Measurements from ENCODE around the gene GDNF.
A peak's percentile ranks its signal among the peaks of the same experiment; 100 is the strongest.

Gene GDNF

GRCh38 chr5:37850226-37850865 lies 10.5 kb upstream of the GDNF start:
- no peaks in the 10 kb centered on the region for H3K36me3 ChIP-seq (ENCODE audit: control insufficient read depth in 2 of 2, insufficient read depth in 2 of 2, low read length in 2 of 2)
- no peaks in the 10 kb centered on the region for H3K4me1 ChIP-seq (ENCODE audit: control insufficient read depth in 2 of 2, insufficient read depth in 2 of 2, low read length in 2 of 2)
- no peaks in the 10 kb centered on the region for H3K9me3 ChIP-seq (ENCODE audit: control insufficient read depth in 2 of 2, low read length in 2 of 2)
- no peaks in the 10 kb centered on the region for H3K27me3 ChIP-seq (ENCODE audit: control insufficient read depth in 2 of 2, insufficient read depth in 2 of 2, low read length in 2 of 2)
- no peak overlapping the region for H3K4me3 ChIP-seq (ENCODE audit: low read length in 2 of 2)
- no peak overlapping the region for H3K9ac ChIP-seq (ENCODE audit: low read depth in 1 of 2, low read length in 2 of 2)
- H3K27ac ChIP-seq (ENCODE audit: low read depth in 2 of 2, low read length in 2 of 2), result no peak overlapping the region

DNA sequence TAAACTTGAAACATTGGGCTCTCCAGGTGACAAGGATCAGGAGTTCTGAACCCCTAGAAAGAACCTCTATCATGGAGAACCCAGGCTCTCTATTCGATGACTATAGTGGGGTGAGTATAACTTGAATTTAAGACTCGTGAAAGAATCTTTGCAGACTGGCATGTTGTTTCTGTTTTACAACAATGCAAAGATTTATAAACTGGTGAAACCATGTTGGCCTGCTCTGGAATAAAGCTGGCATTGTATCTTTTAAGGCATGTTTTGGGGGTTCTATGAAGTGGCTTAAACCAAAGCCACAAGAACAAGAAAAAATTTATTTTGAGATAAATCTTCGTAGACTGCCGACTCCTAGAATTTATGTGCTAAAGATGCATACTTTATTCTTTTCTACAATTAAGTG lies 9.8 kb upstream of the GDNF start:
- H3K9ac ChIP-seq (ENCODE audit: low read depth in 1 of 2, low read length in 2 of 2), result no peak overlapping the region
- no peaks in the 10 kb centered on the region for H3K9me3 ChIP-seq (ENCODE audit: control insufficient read depth in 2 of 2, low read length in 2 of 2)
- H3K4me3 ChIP-seq (ENCODE audit: low read length in 2 of 2), result no peak overlapping the region
- H3K27me3 ChIP-seq (ENCODE audit: control insufficient read depth in 2 of 2, insufficient read depth in 2 of 2, low read length in 2 of 2), result no peaks in the 10 kb centered on the region
- no peaks in the 10 kb centered on the region for H3K4me1 ChIP-seq (ENCODE audit: control insufficient read depth in 2 of 2, insufficient read depth in 2 of 2, low read length in 2 of 2)
- H3K27ac ChIP-seq (ENCODE audit: low read depth in 2 of 2, low read length in 2 of 2), result no peak overlapping the region
- H3K36me3 ChIP-seq (ENCODE audit: control insufficient read depth in 2 of 2, insufficient read depth in 2 of 2, low read length in 2 of 2), result no peaks in the 10 kb centered on the region

DNA sequence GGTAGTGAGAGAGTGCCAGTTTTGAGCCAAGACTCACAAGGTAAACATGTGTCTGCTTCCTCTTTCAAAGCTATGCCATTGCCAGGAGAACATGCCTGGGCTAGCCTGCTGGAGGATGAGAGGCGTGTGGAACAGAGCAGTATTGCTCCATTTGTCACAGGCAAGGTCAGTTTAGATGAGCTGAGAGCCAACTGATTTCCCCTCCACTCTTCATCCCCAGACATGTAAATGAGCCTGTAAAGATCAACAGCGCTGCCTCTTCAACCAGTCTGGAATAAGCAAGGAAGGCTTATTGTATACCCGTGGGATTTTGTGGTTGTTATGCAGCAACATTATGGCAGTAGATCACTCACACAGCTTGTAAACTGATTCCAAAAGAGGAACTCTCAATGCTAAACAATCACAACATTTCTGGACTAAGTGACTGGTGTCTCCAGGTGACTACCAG lies 8.2 kb upstream of the GDNF start:
- Histone ChIP-seq H3K9me3 (ENCODE audit: control insufficient read depth in 2 of 2, low read length in 2 of 2) (no peaks in the 10 kb centered on the region), H3K27me3 (ENCODE audit: control insufficient read depth in 2 of 2, insufficient read depth in 2 of 2, low read length in 2 of 2) (no peaks in the 10 kb centered on the region), H3K9ac (ENCODE audit: low read depth in 1 of 2, low read length in 2 of 2) (no peak overlapping the region)

GRCh38 chr5:37846786-37847310 lies 7.0 kb upstream of the GDNF start:
- no peak overlapping the region for H3K4me3 ChIP-seq (ENCODE audit: low read length in 2 of 2)
- H3K9ac ChIP-seq (ENCODE audit: low read depth in 1 of 2, low read length in 2 of 2), result no peak overlapping the region
- H3K9me3 ChIP-seq (ENCODE audit: control insufficient read depth in 2 of 2, low read length in 2 of 2), result no peaks in the 10 kb centered on the region
- H3K4me1 ChIP-seq (ENCODE audit: control insufficient read depth in 2 of 2, insufficient read depth in 2 of 2, low read length in 2 of 2), result no peaks in the 10 kb centered on the region
- no peaks in the 10 kb centered on the region for H3K36me3 ChIP-seq (ENCODE audit: control insufficient read depth in 2 of 2, insufficient read depth in 2 of 2, low read length in 2 of 2)
- H3K27me3 ChIP-seq (ENCODE audit: control insufficient read depth in 2 of 2, insufficient read depth in 2 of 2, low read length in 2 of 2), result peaks cover 6 to 8% of the 10 kb centered on the region in 2 donors
- no peak overlapping the region for H3K27ac ChIP-seq (ENCODE audit: low read depth in 2 of 2, low read length in 2 of 2)

More for the DNA sequence above, 8.2 kb upstream of the GDNF start:
- Histone ChIP-seq H3K27ac (ENCODE audit: low read depth in 2 of 2, low read length in 2 of 2) (no peak overlapping the region), H3K36me3 (ENCODE audit: control insufficient read depth in 2 of 2, insufficient read depth in 2 of 2, low read length in 2 of 2) (no peaks in the 10 kb centered on the region), H3K4me1 (ENCODE audit: control insufficient read depth in 2 of 2, insufficient read depth in 2 of 2, low read length in 2 of 2) (no peaks in the 10 kb centered on the region), H3K4me3 (ENCODE audit: low read length in 2 of 2) (no peak overlapping the region)

DNA sequence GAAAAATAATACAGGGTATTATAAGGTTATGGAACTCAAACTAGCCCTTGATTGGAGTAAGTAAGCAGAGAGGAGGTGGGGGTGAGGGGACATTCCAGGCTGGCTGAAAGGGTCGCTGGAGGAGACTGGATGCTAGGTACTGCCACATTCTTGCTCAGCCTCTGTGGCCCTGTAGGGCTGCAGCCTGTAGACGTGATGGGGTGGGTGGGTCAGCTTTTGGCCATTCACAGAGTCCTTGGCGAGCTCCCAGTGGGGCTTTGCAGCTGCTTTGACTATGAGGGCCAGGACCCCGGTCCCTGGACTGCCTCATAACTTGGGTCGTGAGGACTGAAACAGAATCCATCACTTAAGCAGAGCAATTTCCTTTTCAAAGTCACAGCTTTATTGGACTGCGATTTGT lies 4.2 kb upstream of the GDNF start:
- no peaks in the 10 kb centered on the region for H3K4me1 ChIP-seq (ENCODE audit: control insufficient read depth in 2 of 2, insufficient read depth in 2 of 2, low read length in 2 of 2)
- no peak overlapping the region for H3K4me3 ChIP-seq (ENCODE audit: low read length in 2 of 2)
- no peak overlapping the region for H3K9ac ChIP-seq (ENCODE audit: low read depth in 1 of 2, low read length in 2 of 2)
- no peaks in the 10 kb centered on the region for H3K36me3 ChIP-seq (ENCODE audit: control insufficient read depth in 2 of 2, insufficient read depth in 2 of 2, low read length in 2 of 2)
- peaks cover 16 to 19% of the 10 kb centered on the region in 2 donors for H3K27me3 ChIP-seq (ENCODE audit: control insufficient read depth in 2 of 2, insufficient read depth in 2 of 2, low read length in 2 of 2)
- no peaks in the 10 kb centered on the region for H3K9me3 ChIP-seq (ENCODE audit: control insufficient read depth in 2 of 2, low read length in 2 of 2)
- H3K27ac ChIP-seq (ENCODE audit: low read depth in 2 of 2, low read length in 2 of 2), result no peak overlapping the region

DNA sequence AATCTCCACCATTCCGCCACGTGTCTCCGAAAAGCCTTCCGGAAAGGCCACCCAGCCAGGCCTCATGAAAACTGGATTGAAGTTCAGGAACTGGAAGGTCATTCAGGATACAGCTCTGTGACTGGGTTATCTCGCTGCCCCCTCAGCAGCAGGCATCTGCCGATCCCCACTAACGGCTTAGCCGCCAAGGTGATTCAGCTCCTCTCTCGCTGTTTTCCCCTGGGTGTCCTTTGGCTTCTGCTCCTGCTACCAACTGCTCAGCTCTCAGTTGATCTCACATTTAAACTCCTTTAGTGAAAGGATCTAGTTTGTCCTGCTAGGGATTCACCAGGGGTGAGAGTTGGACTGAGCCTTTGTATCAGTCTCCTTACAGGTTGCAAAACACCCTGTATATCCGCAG lies 2.2 kb upstream of the GDNF start:
- Histone ChIP-seq H3K36me3 (ENCODE audit: control insufficient read depth in 2 of 2, insufficient read depth in 2 of 2, low read length in 2 of 2) (no peaks in the 10 kb centered on the region), H3K4me3 (ENCODE audit: low read length in 2 of 2) (no peak overlapping the region), H3K27ac (ENCODE audit: low read depth in 2 of 2, low read length in 2 of 2) (no peak overlapping the region), H3K9me3 (ENCODE audit: control insufficient read depth in 2 of 2, low read length in 2 of 2) (no peaks in the 10 kb centered on the region), H3K4me1 (ENCODE audit: control insufficient read depth in 2 of 2, insufficient read depth in 2 of 2, low read length in 2 of 2) (peaks cover 0 to 7% of the 10 kb centered on the region in 2 donors), H3K27me3 (ENCODE audit: control insufficient read depth in 2 of 2, insufficient read depth in 2 of 2, low read length in 2 of 2) (peaks cover 26 to 30% of the 10 kb centered on the region in 2 donors), H3K9ac (ENCODE audit: low read depth in 1 of 2, low read length in 2 of 2) (no peak overlapping the region)

GRCh38 chr5:37841203-37841602 lies 1.4 kb upstream of the GDNF start:
- no peaks in the 10 kb centered on the region for H3K9me3 ChIP-seq (ENCODE audit: control insufficient read depth in 2 of 2, low read length in 2 of 2)
- H3K27ac ChIP-seq (ENCODE audit: low read depth in 2 of 2, low read length in 2 of 2), result peak overlapping the region in 1 of 2 donors; percentile 68
- H3K36me3 ChIP-seq (ENCODE audit: control insufficient read depth in 2 of 2, insufficient read depth in 2 of 2, low read length in 2 of 2), result no peaks in the 10 kb centered on the region
- H3K9ac ChIP-seq (ENCODE audit: low read depth in 1 of 2, low read length in 2 of 2), result no peak overlapping the region
- H3K4me1 ChIP-seq (ENCODE audit: control insufficient read depth in 2 of 2, insufficient read depth in 2 of 2, low read length in 2 of 2), result peaks cover 0 to 9% of the 10 kb centered on the region in 2 donors
- H3K27me3 ChIP-seq (ENCODE audit: control insufficient read depth in 2 of 2, insufficient read depth in 2 of 2, low read length in 2 of 2), result peaks cover 31% of the 10 kb centered on the region in 2 donors
- H3K4me3 ChIP-seq (ENCODE audit: low read length in 2 of 2), result no peak overlapping the region

DNA sequence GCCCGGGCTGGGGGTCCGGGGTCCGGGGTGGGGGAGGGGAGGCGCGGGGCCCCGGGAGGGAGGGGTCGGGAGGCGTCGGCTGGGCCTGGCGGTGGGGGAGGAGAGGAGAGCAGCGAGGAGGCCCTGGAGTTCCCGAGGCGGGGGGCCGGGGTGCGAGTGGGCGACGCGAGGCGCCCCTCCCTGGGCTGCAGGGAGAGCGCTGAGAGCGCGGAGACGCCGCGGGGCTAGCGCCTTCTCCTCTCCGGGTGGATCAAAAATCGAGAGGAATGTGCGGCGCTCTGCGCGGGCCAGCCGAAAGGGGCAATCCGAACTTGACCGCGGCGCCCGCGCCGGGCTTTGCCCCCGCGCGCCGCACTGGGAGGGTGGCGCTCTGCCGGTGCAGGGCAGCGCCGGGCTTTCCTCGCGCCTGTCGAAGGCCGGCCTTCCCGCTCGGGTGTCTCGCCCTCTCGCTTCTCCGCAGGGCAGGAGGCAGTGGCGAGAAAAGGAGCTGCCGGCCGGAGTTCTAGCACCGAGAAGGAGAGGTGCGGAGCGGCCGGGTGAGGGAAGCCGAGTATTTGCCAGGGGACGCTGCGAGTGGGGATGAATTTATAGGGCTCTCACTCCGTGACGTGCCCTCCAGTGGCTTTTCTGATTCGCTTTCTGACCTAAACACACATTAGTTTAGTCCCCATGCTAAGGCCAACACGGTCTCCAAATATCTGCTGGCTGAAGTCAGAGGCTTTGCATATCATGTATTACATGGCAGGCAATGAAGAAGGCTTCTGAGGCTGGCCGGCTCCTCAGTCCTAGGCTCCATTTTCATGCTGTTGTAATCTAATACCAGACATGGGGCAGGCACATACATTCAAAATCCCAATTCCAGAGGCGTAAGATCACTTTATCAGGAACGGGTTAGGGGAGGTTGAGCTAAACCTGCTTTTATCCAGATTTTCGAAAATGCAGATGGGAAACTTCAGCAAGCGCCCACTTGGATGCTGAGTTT lies 503 bp upstream of the GDNF start:
- H3K27ac ChIP-seq (ENCODE audit: low read depth in 2 of 2, low read length in 2 of 2), result peak overlapping the region; percentile 44 to 68
- H3K9ac ChIP-seq (ENCODE audit: low read depth in 1 of 2, low read length in 2 of 2), result no peak overlapping the region
- no peaks in the 10 kb centered on the region for H3K9me3 ChIP-seq (ENCODE audit: control insufficient read depth in 2 of 2, low read length in 2 of 2)
- H3K36me3 ChIP-seq (ENCODE audit: control insufficient read depth in 2 of 2, insufficient read depth in 2 of 2, low read length in 2 of 2), result no peaks in the 10 kb centered on the region
- H3K4me3 ChIP-seq (ENCODE audit: low read length in 2 of 2), result peak overlapping the region; percentile 17 to 31
- peaks cover 0 to 9% of the 10 kb centered on the region in 2 donors for H3K4me1 ChIP-seq (ENCODE audit: control insufficient read depth in 2 of 2, insufficient read depth in 2 of 2, low read length in 2 of 2)
- peaks cover 36 to 37% of the 10 kb centered on the region in 2 donors for H3K27me3 ChIP-seq (ENCODE audit: control insufficient read depth in 2 of 2, insufficient read depth in 2 of 2, low read length in 2 of 2)

- Histone ChIP-seq H3K27me3 (ENCODE audit: control insufficient read depth in 2 of 2, insufficient read depth in 2 of 2, low read length in 2 of 2) (peaks cover 37 to 38% of the 10 kb centered on the region in 2 donors), H3K27ac (ENCODE audit: low read depth in 2 of 2, low read length in 2 of 2) (peak overlapping the region; percentile 34 to 61), H3K9me3 (ENCODE audit: control insufficient read depth in 2 of 2, low read length in 2 of 2) (no peaks in the 10 kb centered on the region), H3K9ac (ENCODE audit: low read depth in 1 of 2, low read length in 2 of 2) (peak overlapping the region in 1 of 2 donors; percentile 46), H3K4me1 (ENCODE audit: control insufficient read depth in 2 of 2, insufficient read depth in 2 of 2, low read length in 2 of 2) (peaks cover 0 to 9% of the 10 kb centered on the region in 2 donors), H3K36me3 (ENCODE audit: control insufficient read depth in 2 of 2, insufficient read depth in 2 of 2, low read length in 2 of 2) (no peaks in the 10 kb centered on the region), H3K4me3 (ENCODE audit: low read length in 2 of 2) (peak overlapping the region; percentile 38 to 61)
These were observed 904 bp downstream of the GDNF start for GRCh38 chr5:37838933-37839341.

Data from mucosa of rectum (tissue), 2 donors.